Stimulated activated CD4-positive, alpha-beta T cell treated with anti-CD3 and anti-CD28 coated beads, Interleukin-1b, Interleukin-23, amount 100 ng/mL, for 4 hours (primary cell): ENCODE data around the gene TAF11.
"Not testable (repeated sequence)": the region's sequence is repeated elsewhere in the genome, so short reads cannot be mapped to it uniquely, and the experiment has no call there.

ENCODE experiments used
- DNase-seq, 2 donors: peaks; one replicate each; pipeline ENCODE4 v3.0.0-alpha.2; 2020; ENCODE audit warnings: low read depth in 2 of 2

Gene TAF11, protein sequence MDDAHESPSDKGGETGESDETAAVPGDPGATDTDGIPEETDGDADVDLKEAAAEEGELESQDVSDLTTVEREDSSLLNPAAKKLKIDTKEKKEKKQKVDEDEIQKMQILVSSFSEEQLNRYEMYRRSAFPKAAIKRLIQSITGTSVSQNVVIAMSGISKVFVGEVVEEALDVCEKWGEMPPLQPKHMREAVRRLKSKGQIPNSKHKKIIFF

DNA sequence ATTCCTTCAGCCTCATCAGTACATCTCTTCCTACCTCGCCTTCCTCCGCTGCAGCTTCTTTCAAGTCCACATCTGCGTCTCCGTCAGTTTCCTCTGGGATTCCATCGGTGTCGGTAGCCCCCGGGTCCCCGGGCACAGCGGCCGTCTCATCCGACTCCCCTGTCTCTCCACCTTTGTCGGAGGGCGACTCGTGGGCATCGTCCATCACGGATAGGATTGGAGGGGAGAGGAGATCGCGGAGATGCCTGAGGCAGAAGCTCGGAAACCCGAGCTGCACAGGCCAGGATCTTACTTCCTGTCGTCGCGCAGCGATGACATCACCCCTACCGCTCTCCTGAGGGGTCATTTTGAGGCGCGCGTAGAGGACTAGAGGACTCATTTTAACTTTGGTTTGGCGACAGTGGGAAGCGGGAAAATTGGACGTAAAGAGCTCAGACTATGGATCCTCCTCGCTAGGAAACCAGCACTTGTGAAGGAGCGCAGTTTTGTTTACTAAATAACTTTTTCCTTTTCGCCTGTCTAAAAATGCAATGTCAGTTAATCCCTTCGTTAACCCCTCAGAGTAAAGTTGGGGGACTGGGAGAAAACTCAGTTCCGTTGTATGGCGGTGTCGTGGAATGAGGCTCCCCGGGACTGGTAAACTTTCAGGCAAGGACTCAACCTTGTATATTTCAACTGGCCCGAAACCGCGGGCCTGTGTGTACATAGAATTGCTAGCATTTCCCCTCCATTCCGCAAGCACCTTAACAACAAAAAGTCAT, at the start of gene TAF11:
Gene TAF11 (minus strand): TSS at position 290 of the 761 bp plus-strand sequence. CDS start 85 bp downstream, at position 205.
- peak; percentile 77 to 79 for DNase-seq

DNA sequence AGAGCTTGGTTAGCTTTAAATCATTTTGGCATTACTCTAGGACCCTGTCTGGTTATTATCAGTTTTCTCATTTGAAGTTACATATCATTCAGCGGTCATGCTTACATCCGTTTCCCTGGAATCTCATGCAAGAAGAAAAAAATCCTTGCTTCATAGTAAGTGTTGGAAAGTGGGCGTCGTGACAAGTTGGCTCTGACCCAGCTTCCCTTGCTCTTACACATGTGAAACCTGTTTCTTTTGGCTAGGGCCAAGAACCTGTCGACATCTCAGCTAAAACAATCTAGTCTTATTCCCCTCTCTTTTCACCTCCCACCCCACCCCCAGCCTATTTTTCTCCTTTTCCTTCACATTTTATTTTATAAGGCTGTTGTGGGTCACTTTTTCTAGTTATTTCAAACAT, 46.7 kb upstream of the TAF11 start:
- DNase-seq = no peak

DNA sequence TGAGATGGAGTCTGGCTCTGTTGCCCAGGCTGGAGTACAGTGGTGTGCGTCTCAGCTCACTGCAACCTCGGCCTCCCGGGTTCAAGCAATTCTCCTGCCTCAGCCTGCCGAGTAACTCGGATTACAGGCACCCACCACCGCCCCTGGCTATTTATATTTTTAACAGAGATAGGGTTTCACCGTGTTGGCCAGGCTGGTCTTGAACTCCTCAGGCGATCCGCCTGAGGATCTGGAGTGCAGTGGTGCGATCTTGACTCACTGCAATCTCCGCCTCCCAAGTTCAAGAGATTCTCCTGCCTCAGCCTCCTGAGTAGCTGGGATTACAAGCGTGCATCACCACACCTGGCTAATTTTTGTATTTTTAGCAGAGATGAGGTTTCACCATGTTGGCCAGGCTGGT, 44.4 kb upstream of the TAF11 start:
- not testable (repeated sequence) for DNase-seq

DNA sequence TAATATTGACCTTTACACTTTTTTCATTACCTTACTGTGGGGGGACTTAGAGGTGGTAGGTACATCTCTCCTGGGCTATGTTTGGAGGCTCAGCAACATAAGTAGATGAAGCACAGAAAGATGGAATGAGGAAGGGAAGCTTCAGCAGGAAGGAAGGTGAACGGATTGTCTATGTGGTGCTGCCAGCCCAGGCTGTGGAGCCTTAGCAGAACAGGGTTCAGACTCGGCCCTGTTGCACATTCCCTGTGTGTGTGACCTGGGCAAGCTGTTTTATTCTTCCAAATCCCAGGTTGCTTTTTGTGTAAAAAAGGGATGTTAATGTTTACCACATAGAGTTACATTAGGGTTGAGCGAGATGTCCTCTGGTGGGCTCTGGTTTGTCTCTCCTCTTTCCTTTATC, 42.4 kb upstream of the TAF11 start:
- no peak for DNase-seq

DNA sequence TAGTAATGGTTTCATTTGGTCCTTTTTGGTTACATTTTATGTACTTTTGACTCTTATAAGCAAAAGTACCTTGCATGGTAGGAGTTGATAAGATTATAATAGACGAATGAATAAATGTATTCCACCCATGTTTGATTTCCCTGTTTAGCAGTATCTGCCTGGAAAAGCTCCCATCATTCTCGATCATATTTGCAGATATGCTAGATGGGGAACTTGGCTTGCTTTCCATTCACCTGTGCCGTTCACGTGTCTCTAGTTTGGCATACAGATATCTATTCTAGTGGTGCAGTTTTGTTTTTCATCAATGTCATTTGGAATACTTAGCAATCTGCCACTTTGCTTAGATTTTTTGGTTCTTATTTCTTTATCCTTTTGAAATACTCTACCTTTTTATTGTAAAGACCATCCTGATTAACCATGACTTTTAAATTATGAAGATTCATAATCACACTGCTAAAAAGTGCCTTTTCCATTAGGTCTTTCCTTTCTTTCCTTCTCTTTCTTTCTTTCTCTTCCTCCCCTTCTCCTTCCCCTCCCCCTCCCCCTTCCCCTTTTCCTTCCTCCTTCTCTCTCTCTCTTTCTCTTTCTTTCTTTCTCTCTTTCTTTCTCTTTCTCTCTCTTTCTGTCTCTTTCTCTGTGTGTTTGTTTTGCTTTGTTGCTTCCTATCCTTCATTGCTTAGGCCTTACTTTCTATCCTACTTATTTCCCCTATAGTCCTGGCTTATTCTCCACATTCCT, 41.6 kb upstream of the TAF11 start:
- no peak for DNase-seq

DNA sequence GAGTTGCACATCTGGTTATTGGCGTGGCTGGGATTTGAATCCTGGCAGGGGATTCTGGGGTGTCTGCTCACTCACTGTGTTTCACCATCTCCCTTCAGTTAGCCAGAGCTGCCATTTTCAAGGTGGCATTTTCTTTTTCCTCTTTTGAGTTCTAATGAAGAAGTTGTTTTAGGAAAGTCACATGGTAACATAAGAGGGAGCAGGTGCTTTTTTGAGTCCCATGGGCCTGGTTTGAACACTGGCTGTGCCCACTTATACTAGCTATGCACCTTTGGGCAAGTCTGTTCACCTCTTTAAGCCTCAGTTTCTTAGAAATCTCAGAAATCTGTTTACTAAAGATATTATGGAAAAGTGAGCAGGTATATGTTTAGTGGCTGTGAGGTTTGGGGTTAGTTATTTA, 40.9 kb upstream of the TAF11 start:
- DNase-seq = no peak

DNA sequence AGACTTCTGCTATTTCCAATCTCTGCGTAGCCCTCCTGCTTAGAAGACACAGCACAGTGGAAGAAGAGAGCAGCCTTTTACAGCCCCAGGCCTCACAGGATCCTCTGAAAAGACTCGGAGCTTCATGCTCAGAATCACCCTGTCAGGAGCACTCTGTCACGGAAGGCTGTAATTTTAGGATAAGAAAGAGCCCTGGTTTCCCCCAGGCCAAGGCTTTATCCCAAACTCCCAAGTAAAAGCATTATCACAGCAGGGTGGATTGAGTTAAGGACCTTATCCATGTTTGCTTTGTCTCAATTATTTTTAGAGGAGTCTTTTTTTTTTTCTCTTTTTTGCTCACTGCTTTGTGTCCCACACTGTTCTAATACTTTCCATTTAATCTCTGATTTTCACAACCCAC, 40.4 kb upstream of the TAF11 start:
- no peak for DNase-seq

DNA sequence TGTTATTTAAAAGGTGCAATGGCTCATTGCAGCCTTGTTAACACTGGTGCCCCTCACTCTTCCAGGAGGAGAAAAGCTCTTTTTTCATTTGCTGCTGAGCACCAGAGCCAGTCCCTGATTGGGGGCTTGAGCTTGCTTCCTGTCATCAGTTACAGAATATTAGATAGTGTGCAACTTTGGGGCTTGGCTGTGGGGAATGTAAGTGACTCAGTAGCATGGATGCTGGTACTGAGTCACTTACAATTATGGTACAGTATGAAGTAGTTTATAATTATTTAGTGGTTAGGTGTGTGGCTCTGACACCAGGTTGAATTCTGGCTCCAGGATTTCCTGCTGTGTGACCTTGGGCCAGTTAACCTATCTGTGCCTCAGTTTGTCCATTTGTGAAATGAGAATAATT, 38.8 kb upstream of the TAF11 start:
- no peak for DNase-seq

DNA sequence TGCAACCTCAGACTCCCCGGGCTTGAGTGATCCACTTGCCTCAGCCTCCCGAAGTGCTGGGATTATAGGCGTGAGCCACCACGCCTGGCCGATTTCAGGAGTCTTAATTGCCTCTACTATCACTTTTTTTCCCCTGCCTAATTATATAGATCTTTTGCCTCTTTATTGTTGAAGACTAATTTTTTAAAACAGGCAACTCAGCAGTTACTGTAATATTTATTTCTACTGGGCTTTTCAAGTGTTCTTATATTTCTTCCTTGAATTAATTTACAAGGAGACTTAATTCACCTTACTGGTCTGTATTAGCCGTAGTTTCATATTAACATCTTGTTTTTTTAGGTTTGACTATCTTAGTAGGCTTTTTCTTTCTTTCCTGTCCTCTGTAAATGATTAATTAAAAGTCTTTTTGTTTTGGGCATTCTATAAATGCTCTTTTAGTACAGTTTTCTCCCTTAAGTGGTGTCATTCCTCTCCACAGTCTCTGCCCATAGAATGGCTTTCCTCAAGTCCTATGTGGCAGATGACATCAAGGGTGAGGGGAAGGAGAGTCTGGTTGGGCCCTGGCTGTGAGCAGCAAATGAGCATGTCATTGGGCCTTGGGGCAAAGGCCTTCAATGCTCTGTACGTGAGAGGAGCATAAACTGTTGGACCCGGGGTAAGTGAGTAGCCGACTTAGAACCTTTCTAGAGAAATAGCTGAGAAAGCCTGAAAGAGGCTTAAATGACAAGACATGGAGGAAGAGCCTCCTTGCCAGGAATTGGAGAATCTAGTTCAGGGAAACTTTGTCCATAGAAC, 37.2 kb upstream of the TAF11 start:
- DNase-seq = no peak

DNA sequence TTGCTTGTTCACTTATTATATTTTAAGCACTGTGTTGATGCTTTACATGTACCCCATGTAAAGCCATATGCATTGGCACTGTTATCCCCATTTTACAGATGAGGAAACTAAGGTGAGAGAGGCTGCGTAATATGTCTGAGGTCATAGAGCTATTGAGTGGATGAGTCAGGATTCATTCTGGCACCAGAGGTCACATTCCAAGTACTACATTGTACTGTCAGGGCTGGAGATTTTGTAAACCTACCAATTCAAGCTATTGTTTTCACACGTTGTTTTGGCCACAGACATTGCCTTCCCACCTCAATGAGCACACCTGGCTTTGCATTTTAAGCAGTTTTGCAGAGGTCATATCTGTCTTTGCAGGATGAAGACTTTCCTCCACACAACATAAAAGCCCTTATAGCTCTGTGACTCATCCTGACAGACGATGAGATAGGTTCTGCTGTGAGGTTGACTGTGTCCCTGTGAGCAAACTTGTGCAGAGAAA, 34.4 kb upstream of the TAF11 start:
- no peak for DNase-seq

DNA sequence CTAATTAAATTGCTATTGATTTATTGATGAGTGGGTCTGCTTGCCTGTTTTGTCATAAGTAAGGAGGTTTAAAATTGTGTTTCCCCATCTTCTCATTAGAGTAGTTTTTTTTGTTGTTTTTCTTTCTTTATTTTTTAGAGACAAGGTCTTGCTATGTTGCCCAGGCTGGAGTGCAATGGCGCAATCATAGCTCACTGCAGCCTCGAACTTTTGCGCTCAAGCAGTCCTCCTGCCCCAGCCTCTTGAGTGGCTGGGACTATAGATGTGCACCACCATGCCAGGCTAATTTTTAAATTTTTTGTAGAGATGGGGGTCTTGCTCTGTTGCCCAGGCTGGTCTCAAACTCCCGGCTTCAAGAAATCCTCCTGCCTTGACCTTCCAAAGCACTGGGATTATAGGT, 32.3 kb upstream of the TAF11 start:
- DNase-seq = no peak

DNA sequence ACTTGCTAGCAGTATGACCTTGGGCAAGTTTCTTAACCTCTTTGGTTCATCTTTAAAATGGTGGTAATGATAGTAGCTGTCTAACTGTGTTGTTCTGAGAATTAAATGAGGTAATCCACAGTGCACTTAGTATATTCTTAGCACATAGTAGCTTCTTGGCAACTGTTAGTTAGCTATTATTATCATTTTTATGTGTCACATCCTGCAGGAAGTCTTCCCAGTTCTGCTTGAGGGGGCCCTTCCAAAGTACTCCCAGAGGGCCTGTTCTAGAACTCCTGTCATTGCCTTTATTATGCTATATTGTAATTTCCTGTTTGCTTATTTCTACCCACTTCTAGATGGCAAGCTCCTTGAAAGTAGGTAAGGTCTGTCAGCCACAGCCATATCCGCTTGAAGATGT, 31.8 kb upstream of the TAF11 start:
- DNase-seq = no peak

DNA sequence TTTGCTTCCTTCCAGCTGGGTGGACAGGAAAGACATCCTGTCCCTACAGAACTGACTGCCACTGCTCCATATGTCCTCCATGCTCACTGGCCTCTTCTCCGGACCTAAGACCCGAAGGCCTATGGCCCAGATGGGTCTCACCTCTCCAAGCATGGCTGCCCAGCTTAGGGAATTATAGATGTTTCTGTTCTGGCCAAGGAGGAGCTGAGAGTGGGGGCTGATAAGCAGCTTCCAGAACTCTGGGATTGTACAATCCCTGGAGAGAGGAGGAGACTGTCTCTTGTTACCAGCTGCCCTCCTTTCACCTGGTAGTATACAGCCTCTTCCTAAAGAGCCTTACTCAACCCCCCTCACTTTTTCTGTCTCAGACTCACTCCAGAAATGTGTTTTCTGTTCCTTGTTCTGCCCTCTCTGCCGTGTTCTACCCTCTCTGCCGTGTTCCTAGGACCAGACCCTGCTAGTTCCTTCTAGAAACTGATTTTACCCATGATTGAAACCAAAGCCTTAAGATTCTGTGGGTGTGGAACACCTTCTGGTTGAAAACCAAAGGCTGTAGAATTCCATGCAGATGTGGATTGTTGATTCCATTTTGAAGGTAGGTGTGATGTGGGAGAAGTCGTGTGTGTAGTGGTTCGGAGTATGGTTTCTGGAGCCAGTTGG, 29.9 kb upstream of the TAF11 start:
- no peak for DNase-seq

DNA sequence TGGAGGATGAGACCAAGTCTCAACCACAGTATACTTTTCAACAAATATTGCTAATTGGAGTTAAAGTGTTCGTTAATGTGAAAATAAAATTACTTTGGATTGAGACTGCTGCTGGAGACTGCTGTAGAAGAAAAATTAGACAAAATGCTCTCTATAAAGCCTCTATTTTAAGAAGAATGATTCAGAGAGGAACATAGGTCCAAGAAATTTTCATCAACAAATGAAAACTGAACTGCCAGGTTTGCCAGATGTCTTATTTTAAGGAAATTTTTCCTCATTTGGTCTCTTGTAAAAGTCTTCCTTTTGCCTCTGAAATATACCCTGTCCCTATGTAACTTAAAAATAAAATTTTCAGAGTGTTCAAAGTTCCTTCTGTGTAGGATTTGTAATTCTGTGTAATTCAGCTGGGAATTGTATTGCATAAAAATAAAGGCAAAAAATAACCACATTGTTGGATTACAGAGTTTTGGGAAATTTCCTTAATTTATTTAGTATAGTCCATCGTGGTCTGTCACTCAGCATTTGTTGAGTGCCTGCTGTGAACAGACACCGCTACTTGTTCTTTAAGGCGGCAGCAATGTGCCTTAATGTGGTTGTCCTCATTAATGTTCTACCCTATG, 28.6 kb upstream of the TAF11 start:
- no peak for DNase-seq

DNA sequence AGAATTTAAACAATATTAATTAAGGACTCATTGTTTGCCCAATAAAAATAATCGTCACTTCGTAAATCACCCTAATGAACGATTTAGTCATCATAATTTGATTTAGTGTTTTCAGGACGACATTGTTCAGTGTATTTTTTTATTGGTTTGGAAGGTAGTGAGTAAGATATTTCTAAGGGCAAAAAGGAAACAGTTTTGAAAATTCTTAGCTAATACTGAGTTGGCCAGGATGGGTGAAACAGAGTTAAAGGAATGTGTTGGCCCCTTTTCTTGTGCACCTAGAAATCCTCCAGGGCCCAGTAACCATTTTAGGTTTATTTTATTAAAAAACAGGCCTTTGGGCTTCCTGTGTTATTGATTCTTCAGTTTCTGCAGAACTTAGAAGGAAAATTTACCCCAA, 26.5 kb upstream of the TAF11 start:
- no peak for DNase-seq

DNA sequence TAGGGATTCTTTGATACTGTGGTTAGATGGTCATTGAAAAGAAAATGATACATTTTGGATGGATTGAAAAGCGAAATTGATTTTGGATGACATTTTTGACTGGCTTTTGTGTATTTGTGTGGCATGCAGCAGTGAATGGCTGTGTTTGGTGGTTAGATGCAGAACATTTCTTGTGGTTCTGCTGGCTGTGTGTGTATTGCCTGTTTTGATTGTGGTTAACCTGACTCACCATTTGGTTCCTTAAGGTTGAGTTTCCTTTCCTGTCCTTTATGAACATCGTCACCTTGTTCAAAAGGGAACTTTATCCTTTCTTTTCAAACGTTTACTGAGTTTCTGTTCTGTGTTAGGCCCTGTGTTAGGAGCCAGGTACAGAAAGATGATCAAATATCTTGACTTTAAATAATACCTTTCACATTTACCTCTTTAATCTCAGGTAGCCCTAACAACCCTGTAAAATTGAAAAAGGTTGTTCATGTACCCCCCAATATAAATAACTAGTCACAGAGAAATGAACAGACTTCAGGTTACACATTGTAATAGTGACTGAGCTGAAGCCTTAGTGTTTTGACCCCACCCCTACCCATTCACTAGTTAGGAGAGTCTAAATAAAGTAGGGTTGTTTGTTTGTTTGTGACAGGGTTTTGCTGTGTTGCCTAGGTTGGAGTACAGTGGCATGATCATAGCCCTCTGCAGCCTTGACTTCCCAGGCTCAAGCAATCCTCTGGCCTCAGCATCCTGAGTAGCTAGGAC, 25.0 kb upstream of the TAF11 start:
- no peak for DNase-seq

DNA sequence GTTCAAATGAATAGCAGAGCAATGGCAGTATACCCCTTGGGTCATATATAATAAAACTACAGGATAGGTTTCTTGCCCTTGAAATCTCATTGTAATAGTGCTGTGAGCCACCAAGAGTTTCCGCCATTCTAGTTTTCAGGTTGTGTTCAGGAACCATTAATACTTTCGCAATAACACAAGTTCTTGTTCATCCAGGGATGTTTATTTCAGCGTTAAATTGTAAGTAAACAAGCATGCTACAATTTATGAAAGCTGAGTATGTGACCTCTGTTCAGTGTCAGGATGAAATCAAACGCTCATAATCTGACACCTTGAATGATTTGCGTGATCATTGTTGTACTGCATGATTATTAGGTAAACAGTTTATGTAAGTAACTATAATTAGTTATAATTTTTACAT, 24.0 kb upstream of the TAF11 start:
- no peak for DNase-seq

DNA sequence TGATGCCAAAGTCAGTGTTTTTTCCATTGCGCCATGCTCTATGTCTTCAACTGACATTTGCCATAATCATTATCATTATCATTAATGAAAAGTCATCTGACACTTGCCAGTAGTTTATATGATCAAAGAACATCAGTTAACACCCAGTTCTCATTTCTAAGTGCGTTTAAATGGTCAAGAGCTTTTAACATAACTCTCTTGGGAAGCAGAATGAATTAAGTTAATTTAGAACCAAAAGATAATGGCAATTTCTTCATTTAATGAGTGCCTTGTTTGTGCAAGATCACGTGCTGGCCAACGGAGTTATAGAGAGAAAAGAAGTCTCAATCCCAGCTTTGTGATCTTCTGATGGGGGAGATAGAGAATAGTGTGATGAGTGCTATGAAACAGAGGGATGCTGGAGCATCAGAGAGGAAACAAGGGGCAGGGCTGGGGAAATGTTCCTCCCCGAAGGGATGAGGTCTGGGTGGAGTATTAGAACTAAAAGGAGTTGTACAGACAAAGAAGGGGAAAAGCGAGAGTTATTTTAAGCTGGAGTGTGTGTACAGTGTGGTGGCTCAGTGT, 21.6 kb upstream of the TAF11 start:
- no peak for DNase-seq

DNA sequence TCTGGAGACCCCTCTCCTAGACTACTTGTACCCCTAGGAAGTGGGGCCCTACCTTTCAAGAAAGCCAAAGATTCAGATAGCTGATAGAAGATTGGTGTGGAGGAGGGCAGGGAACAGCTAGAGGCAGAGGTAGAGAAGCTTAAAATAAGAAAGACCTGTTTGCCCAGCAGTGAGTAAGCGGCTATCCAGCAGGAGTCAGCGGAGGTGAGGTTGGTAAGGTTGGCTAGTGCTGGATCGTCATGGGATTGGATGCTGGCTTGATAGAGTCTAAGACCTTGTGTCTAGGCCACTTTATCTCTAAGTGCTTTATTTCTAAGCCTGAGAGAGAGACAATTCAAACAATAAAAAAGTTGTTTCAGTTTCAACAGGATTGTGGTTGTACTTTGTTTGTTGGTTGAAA, 20.4 kb upstream of the TAF11 start:
- DNase-seq = no peak

DNA sequence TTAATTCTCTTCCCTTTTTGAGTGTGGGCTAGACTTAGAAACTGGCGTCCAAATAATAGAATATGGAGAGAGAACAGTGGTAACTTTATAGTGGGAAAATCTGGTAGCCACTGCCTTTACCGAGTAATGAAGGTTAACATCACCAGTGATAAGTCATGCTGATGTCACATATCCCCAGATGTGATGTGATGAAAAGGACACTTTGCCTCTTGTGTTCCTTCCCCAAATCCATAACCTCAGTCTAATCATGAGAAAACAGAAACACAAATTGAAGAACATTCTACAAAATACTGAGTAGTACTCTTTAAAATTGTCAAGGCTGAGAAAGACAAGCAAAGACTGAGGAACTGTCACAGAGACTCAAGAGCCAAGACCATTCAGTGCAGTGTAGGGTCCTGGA, 19.0 kb upstream of the TAF11 start:
- no peak for DNase-seq
